GM23248 (cell line): ENCODE data around the gene ALKBH3. TPM values are rescaled to one million over a fixed set of nuclear protein-coding genes. Genes with fewer than 3 reads are reported as not detected.
A peak's percentile ranks its signal among the peaks of the same experiment; 100 is the strongest.

Experiments used
- DNase-seq: peaks from one replicate; pipeline ENCODE4 v3.0.0-alpha.2; 2015
- H2AFZ ChIP-seq: fragments of 200-600 bp; sonication (generic); 2 replicates; pipeline ENCODE4 v1.6.1; 2016; ENCODE audit warnings: antibody characterized with exemption
- H3F3A ChIP-seq: fragments of 200-600 bp; sonication (generic); 2 replicates; pipeline ENCODE4 v1.6.1; 2016; ENCODE audit warnings: mild to moderate bottlenecking, antibody characterized with exemption, mixed run types; ENCODE audit not compliant: insufficient read depth
- H3K27ac ChIP-seq: fragments of 200-600 bp; sonication (generic); 2 replicates; pipeline ENCODE4 v1.5.1; 2016; ENCODE audit warnings: mild to moderate bottlenecking
- H3K27me3 ChIP-seq: fragments of 200-600 bp; sonication (generic); replicated peaks from 2 replicates; pipeline ENCODE4 v1.6.1; 2016; ENCODE audit warnings: mild to moderate bottlenecking; ENCODE audit not compliant: insufficient read depth
- H3K36me3 ChIP-seq: fragments of 200-600 bp; sonication (generic); 2 replicates; pipeline ENCODE4 v1.6.1; 2016; ENCODE audit warnings: low read depth, mild to moderate bottlenecking
- H3K4me1 ChIP-seq: fragments of 200-600 bp; sonication (generic); 2 replicates; pipeline ENCODE4 v1.6.1; 2016; ENCODE audit warnings: mild to moderate bottlenecking; ENCODE audit not compliant: insufficient read depth
- H3K4me2 ChIP-seq: fragments of 200-600 bp; sonication (generic); one replicate; pipeline ENCODE4 v1.6.1; 2016; ENCODE audit warnings: mild to moderate bottlenecking; ENCODE audit not compliant: unreplicated experiment
- H3K4me3 ChIP-seq: fragments of 200-600 bp; sonication (generic); 2 replicates; pipeline ENCODE4 v1.5.1; 2016; ENCODE audit warnings: mild to moderate bottlenecking
- H3K79me2 ChIP-seq: fragments of 200-600 bp; sonication (generic); 2 replicates; pipeline ENCODE4 v1.6.1; 2016; ENCODE audit warnings: mild to moderate bottlenecking; ENCODE audit not compliant: insufficient read depth
- H3K9ac ChIP-seq: fragments of 200-600 bp; sonication (generic); 2 replicates; pipeline ENCODE4 v1.6.1; 2016; ENCODE audit warnings: mild to moderate bottlenecking
- H3K9me2 ChIP-seq: fragments of 200-600 bp; sonication (generic); 2 replicates; pipeline ENCODE4 v1.6.1; 2016; ENCODE audit warnings: mixed run types, mild to moderate bottlenecking, moderate library complexity; ENCODE audit not compliant: insufficient read depth
- H3K9me3 ChIP-seq: fragments of 200-600 bp; sonication (generic); one replicate; pipeline ENCODE4 v1.6.1; 2017; ENCODE audit warnings: low read depth
- H4K20me1 ChIP-seq: fragments of 200-600 bp; sonication (generic); 2 replicates; pipeline ENCODE4 v1.6.0; 2016; ENCODE audit not compliant: insufficient read depth
- EZH2 ChIP-seq: fragments of 200-600 bp; sonication (generic); IDR thresholded peaks from 2 replicates; pipeline ENCODE4 v1.6.1; 2018; ENCODE audit warnings: antibody characterized with exemption, mild to moderate bottlenecking; ENCODE audit not compliant: insufficient read depth, poor library complexity, severe bottlenecking
- EZH2phosphoT487 ChIP-seq: fragments of 200-600 bp; sonication (generic); IDR thresholded peaks from 2 replicates; pipeline ENCODE4 v1.6.1; 2018; ENCODE audit warnings: antibody characterized with exemption, moderate library complexity, mild to moderate bottlenecking, low read depth; ENCODE audit not compliant: insufficient read depth
- WGBS, 2 experiments: methylation state at CpG; one replicate each; pipeline ENCODE4 v1.1.6; 2015 to 2017; ENCODE audit warnings: low lambda C conversion rate in 2 of 2, low coverage in 1 of 2; ENCODE audit errors: missing lambda C conversion rate in 2 of 2; 5-methylcytosine and 5-hydroxymethylcytosine counted together
- in situ Hi-C: fragments of 300-500 bp; cut with MboI; formaldehyde crosslinking; loops from 2 replicates; pipeline ENCODE4 v1.15.0; 2020
- polyA plus RNA-seq: library from polyadenylated mRNA; unstranded; fragments of >200 nt; fragmentation: Nextera tagmentation; extraction: Ambion mirVana; gene quantifications from 2 replicates; pipeline ENCODE4 v1.2.1, GENCODE V29; 2016
- total RNA-seq: library from RNA; depleted of rRNA; stranded (reverse); fragments of >200 nt; shearing (Covaris generic); gene quantifications from 2 replicates; pipeline ENCODE4 v1.2.3, GENCODE V29; 2014

ALKBH3 gene
- total and polyA plus RNA-seq, 2 experiments from 2014 or later: 29.3 to 36.6 TPM

GRCh38 chr11:43852057-43852636 is 28.5 kb upstream of the ALKBH3 start:
- Histone ChIP-seq H3K4me2 (no peak overlapping the region), H3K79me2 (no peaks in the 10 kb centered on the region), H3K9ac (no peak overlapping the region), H3K36me3 (peaks cover 10% of the 10 kb centered on the region), H3K4me1 (no peaks in the 10 kb centered on the region), H4K20me1 (no peaks in the 10 kb centered on the region), H3K27me3 (no peaks in the 10 kb centered on the region), H3K4me3 (no peak overlapping the region), H3F3A (no peaks in the 10 kb centered on the region), H3K9me3 (no peaks in the 10 kb centered on the region), H2AFZ (no peak overlapping the region), H3K9me2 (no peaks in the 10 kb centered on the region), H3K27ac (no peak overlapping the region)
- peak; percentile 76 for DNase-seq
- in situ Hi-C loops: no loop called here
- WGBS, 2 experiments: 6 to 15% methylated on average over 4 of the region's 4 CpGs
- TF ChIP-seq EZH2: no peak
- no peak for TF ChIP-seq EZH2phosphoT487

- Histone ChIP-seq H3F3A (no peaks in the 10 kb centered on the region), H3K9me3 (no peaks in the 10 kb centered on the region), H3K9ac (no peak overlapping the region), H3K27me3 (no peaks in the 10 kb centered on the region), H3K27ac (no peak overlapping the region), H3K4me1 (no peaks in the 10 kb centered on the region), H3K4me3 (no peak overlapping the region), H2AFZ (no peak overlapping the region), H3K9me2 (no peaks in the 10 kb centered on the region), H3K79me2 (no peaks in the 10 kb centered on the region), H4K20me1 (no peaks in the 10 kb centered on the region), H3K4me2 (no peak overlapping the region), H3K36me3 (peaks cover 10% of the 10 kb centered on the region)
- DNase-seq: peak; percentile 31
- in situ Hi-C loops: no loop called here
- TF ChIP-seq EZH2 (no peak), EZH2phosphoT487 (no peak)
These were observed 26.9 kb upstream of the ALKBH3 start for GRCh38 chr11:43853781-43854180.

GRCh38 chr11:43856993-43857392 is 23.6 kb upstream of the ALKBH3 start:
- Histone ChIP-seq H3K36me3 (peaks cover 10% of the 10 kb centered on the region), H4K20me1 (no peaks in the 10 kb centered on the region), H3K4me1 (no peaks in the 10 kb centered on the region), H3K4me2 (no peak overlapping the region), H3K9ac (no peak overlapping the region), H2AFZ (no peak overlapping the region), H3F3A (no peaks in the 10 kb centered on the region), H3K79me2 (no peaks in the 10 kb centered on the region), H3K27me3 (no peaks in the 10 kb centered on the region), H3K9me2 (no peaks in the 10 kb centered on the region), H3K9me3 (peaks cover 5% of the 10 kb centered on the region), H3K27ac (no peak overlapping the region), H3K4me3 (no peak overlapping the region)
- in situ Hi-C loops: no loop called here
- DNase-seq: no peak
- TF ChIP-seq EZH2: no peak
- TF ChIP-seq EZH2phosphoT487: no peak
- 97 to 99% methylated on average over 3 of the region's 3 CpGs for WGBS, 2 experiments

GRCh38 chr11:43861141-43861540 is 19.5 kb upstream of the ALKBH3 start:
- no peak for DNase-seq
- H3K36me3 ChIP-seq: no peaks in the 10 kb centered on the region; the same call in 1 of the 2 replicates
- no peaks in the 10 kb centered on the region for H3K4me1 ChIP-seq
- H2AFZ ChIP-seq: no peak overlapping the region
- no peak overlapping the region for H3K9ac ChIP-seq
- no peak overlapping the region for H3K4me3 ChIP-seq
- no peaks in the 10 kb centered on the region for H3K27me3 ChIP-seq
- TF ChIP-seq EZH2 (no peak), EZH2phosphoT487 (no peak)
- no peaks in the 10 kb centered on the region for H3F3A ChIP-seq
- H4K20me1 ChIP-seq: no peaks in the 10 kb centered on the region
- in situ Hi-C loops: no loop called here
- peaks cover 5% of the 10 kb centered on the region for H3K9me3 ChIP-seq
- no peak overlapping the region for H3K4me2 ChIP-seq
- no peaks in the 10 kb centered on the region for H3K9me2 ChIP-seq
- WGBS, 2 experiments: 98% methylated on average over 2 of the region's 2 CpGs
- H3K27ac ChIP-seq: no peak overlapping the region
- no peaks in the 10 kb centered on the region for H3K79me2 ChIP-seq

GRCh38 chr11:43866520-43866919 is 14.1 kb upstream of the ALKBH3 start:
- 58 to 70% methylated on average over 2 of the region's 2 CpGs for WGBS, 2 experiments
- peak; percentile 61 for DNase-seq
- Histone ChIP-seq H4K20me1 (no peaks in the 10 kb centered on the region), H2AFZ (no peak overlapping the region), H3K36me3 (no peaks in the 10 kb centered on the region), H3K27ac (peak overlapping the region; percentile 16), H3K4me2 (no peak overlapping the region), H3K9me3 (no peaks in the 10 kb centered on the region), H3F3A (peaks cover 19% of the 10 kb centered on the region), H3K9me2 (no peaks in the 10 kb centered on the region), H3K27me3 (no peaks in the 10 kb centered on the region), H3K79me2 (no peaks in the 10 kb centered on the region), H3K4me3 (no peak overlapping the region), H3K9ac (no peak overlapping the region), H3K4me1 (peaks cover 18% of the 10 kb centered on the region)
- no peak for TF ChIP-seq EZH2phosphoT487
- TF ChIP-seq EZH2: no peak
- in situ Hi-C loops: no loop called here
